ENCODE measurements around the gene RALGAPA1. TPM values are rescaled to one million over a fixed set of nuclear protein-coding genes. Genes with fewer than 3 reads are reported as not detected.

Gene RALGAPA1
- total RNA-seq, 4 donors from 2014 or later: 81.9 to 113 (median 99.6) TPM

GRCh38 chr14:35754671-35755070, 54.4 kb downstream of the RALGAPA1 start:
- Histone ChIP-seq H3K4me3 (no peak overlapping the region), H3K27ac (no peak overlapping the region), H3K27me3 (no peaks in the 10 kb centered on the region), H3K4me1 (no peaks in the 10 kb centered on the region), H3K9me3 (no peaks in the 10 kb centered on the region), H3K36me3 (peaks cover 0 to 73% (median 4%) of the 10 kb centered on the region in 3 donors)
- DNase-seq (ENCODE audit: low spot score in 2 of 2): no peak
- TF ChIP-seq EP300 (IDR thresholded peaks at IDR 0.05): no peak
- TF ChIP-seq POLR2A (IDR thresholded peaks at IDR 0.05): no peak

GRCh38 chr14:35752380-35752779, 56.7 kb downstream of the RALGAPA1 start:
- Histone ChIP-seq H3K27ac (no peak overlapping the region), H3K9me3 (no peaks in the 10 kb centered on the region), H3K36me3 (peaks cover 0 to 64% (median 4%) of the 10 kb centered on the region in 3 donors), H3K4me1 (no peaks in the 10 kb centered on the region), H3K27me3 (no peaks in the 10 kb centered on the region), H3K4me3 (no peak overlapping the region)
- DNase-seq (ENCODE audit: low spot score in 2 of 2): no peak
- TF ChIP-seq EP300 (IDR thresholded peaks at IDR 0.05): no peak
- TF ChIP-seq CTCF (IDR thresholded peaks at IDR 0.05): no peak
- no peak for TF ChIP-seq POLR2A (IDR thresholded peaks at IDR 0.05)
- 82 to 91% methylated on average over 3 of the region's 3 CpGs for WGBS, 2 donors

GRCh38 chr14:35750202-35750904, 58.7 kb downstream of the RALGAPA1 start:
- H3K4me3 ChIP-seq: no peak overlapping the region
- no peak for DNase-seq (ENCODE audit: low spot score in 2 of 2)
- WGBS, 2 donors: 56 to 67% methylated on average over 6 of the region's 6 CpGs
- H3K27ac ChIP-seq: no peak overlapping the region
- TF ChIP-seq CTCF (IDR thresholded peaks at IDR 0.05) (no peak), POLR2A (IDR thresholded peaks at IDR 0.05) (no peak), EP300 (IDR thresholded peaks at IDR 0.05) (no peak)
- H3K27me3 ChIP-seq: no peaks in the 10 kb centered on the region
- H3K4me1 ChIP-seq: no peaks in the 10 kb centered on the region
- no peaks in the 10 kb centered on the region for H3K9me3 ChIP-seq
- H3K36me3 ChIP-seq: peaks cover 0 to 66% (median 0%) of the 10 kb centered on the region in 3 donors

- Histone ChIP-seq H3K27ac (no peak overlapping the region), H3K4me1 (no peaks in the 10 kb centered on the region), H3K4me3 (no peak overlapping the region), H3K36me3 (peaks cover 0 to 48% (median 0%) of the 10 kb centered on the region in 3 donors), H3K27me3 (no peaks in the 10 kb centered on the region), H3K9me3 (no peaks in the 10 kb centered on the region)
- TF ChIP-seq CTCF (IDR thresholded peaks at IDR 0.05): no peak
- TF ChIP-seq POLR2A (IDR thresholded peaks at IDR 0.05): no peak
- TF ChIP-seq EP300 (IDR thresholded peaks at IDR 0.05): no peak
- no peak for DNase-seq (ENCODE audit: low spot score in 2 of 2)
Measured at GRCh38 chr14:35747379-35747778, 61.7 kb downstream of the RALGAPA1 start.

- Histone ChIP-seq H3K4me1 (no peaks in the 10 kb centered on the region), H3K4me3 (no peak overlapping the region), H3K36me3 (peaks cover 0 to 51% (median 0%) of the 10 kb centered on the region in 3 donors), H3K9me3 (no peaks in the 10 kb centered on the region), H3K27me3 (no peaks in the 10 kb centered on the region), H3K27ac (no peak overlapping the region)
- TF ChIP-seq POLR2A (IDR thresholded peaks at IDR 0.05) (no peak), CTCF (IDR thresholded peaks at IDR 0.05) (no peak), EP300 (IDR thresholded peaks at IDR 0.05) (no peak)
- WGBS, 2 donors: 100% methylated on average over 1 of the region's 1 CpG
- DNase-seq (ENCODE audit: low spot score in 2 of 2): no peak
Measured at GRCh38 chr14:35742442-35742841, 66.7 kb downstream of the RALGAPA1 start.
